HG03439 (cell line): ENCODE measurements around the gene NEO1.
"Not testable (repeated sequence)": the region's sequence is repeated elsewhere in the genome, so short reads cannot be mapped to it uniquely, and the experiment has no call there.

Experiments used
- ATAC-seq: cut with Tn5 transposase; IDR thresholded peaks from one replicate; pipeline ENCODE4 v1.9.1; 2021; ENCODE audit warnings: mild to moderate bottlenecking, moderate library complexity; ENCODE audit not compliant: unreplicated experiment

Gene NEO1

GRCh38 chr15:73190189-73190601 lies 137.9 kb downstream of the NEO1 start:
- no peak for ATAC-seq

- ATAC-seq = no peak
Measured at GRCh38 chr15:73195166-73195565, 142.9 kb downstream of the NEO1 start.

GRCh38 chr15:73196113-73196512 lies 143.8 kb downstream of the NEO1 start:
- no peak for ATAC-seq

GRCh38 chr15:73200339-73200738 lies 148.1 kb downstream of the NEO1 start:
- no peak for ATAC-seq

GRCh38 chr15:73210630-73211029 lies 158.4 kb downstream of the NEO1 start:
- ATAC-seq = no peak

GRCh38 chr15:73212424-73212823 lies 160.2 kb downstream of the NEO1 start:
- no peak for ATAC-seq

GRCh38 chr15:73221450-73221849 lies 169.2 kb downstream of the NEO1 start:
- ATAC-seq = not testable (repeated sequence)

GRCh38 chr15:73225358-73226015 lies 173.2 kb downstream of the NEO1 start:
- ATAC-seq = no peak

GRCh38 chr15:73226093-73226814 lies 174.0 kb downstream of the NEO1 start:
- no peak for ATAC-seq

- ATAC-seq = no peak
Measured at GRCh38 chr15:73227433-73228056, 175.3 kb downstream of the NEO1 start.

GRCh38 chr15:73228128-73228646 lies 175.9 kb downstream of the NEO1 start:
- no peak for ATAC-seq

- no peak for ATAC-seq
Measured at GRCh38 chr15:73231661-73232419, 179.6 kb downstream of the NEO1 start.

- ATAC-seq = no peak
Measured at GRCh38 chr15:73232776-73233175, 180.5 kb downstream of the NEO1 start.

- no peak for ATAC-seq
Measured at GRCh38 chr15:73233623-73234022, 181.4 kb downstream of the NEO1 start.

- ATAC-seq = no peak
Measured at GRCh38 chr15:73237910-73238309, 185.6 kb downstream of the NEO1 start.

GRCh38 chr15:73239564-73240215 lies 187.4 kb downstream of the NEO1 start:
- no peak for ATAC-seq

- no peak for ATAC-seq
Measured at GRCh38 chr15:73240866-73241499, 188.7 kb downstream of the NEO1 start.

GRCh38 chr15:73244333-73244732 lies 192.1 kb downstream of the NEO1 start:
- no peak for ATAC-seq

- no peak for ATAC-seq
Measured at GRCh38 chr15:73246439-73246838, 194.2 kb downstream of the NEO1 start.

- no peak for ATAC-seq
Measured at GRCh38 chr15:73246898-73247297, 194.6 kb downstream of the NEO1 start.
